Measurements from ENCODE around the gene STK24.

STK24 gene

DNA sequence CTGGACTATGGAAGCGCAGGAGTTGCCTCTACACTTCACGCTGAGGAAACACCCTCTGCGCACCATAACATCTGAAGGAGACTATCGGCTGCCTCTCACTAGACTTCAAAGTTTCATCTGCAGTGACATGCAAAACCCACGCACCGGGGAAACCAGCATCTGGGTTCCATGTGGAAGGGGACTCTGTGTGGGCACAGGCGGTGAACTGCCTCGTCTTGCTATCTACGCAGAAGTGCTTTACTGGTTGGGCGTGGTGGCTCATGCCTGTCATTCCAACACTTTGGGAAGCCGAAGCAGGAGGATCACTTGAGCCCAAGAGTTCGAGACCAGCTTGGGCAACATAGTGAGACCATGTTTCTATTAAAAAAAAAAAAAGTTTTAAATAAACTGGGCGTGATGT, 116.4 kb downstream of the STK24 start:
- TF ChIP-seq GLIS3 (CRISPR knock-in tag; IDR thresholded peaks at IDR 0.05) = no peak
- no peak for TF ChIP-seq ZC3H10 (CRISPR knock-in tag; IDR thresholded peaks at IDR 0.05)
- TF ChIP-seq ZNF8 (CRISPR knock-in tag; IDR thresholded peaks at IDR 0.05) = no peak
- no peak for TF ChIP-seq ARNTL (CRISPR knock-in tag; IDR thresholded peaks at IDR 0.05; ENCODE audit: borderline replicate concordance, low read depth)
- TF ChIP-seq RARB (CRISPR knock-in tag; IDR thresholded peaks at IDR 0.05) = no peak
- TF ChIP-seq ZNF565 (CRISPR knock-in tag; conservative IDR thresholded peaks at IDR 0.05; ENCODE audit: low read depth) = no peak
- no peak for TF ChIP-seq SNAI2 (CRISPR knock-in tag; IDR thresholded peaks at IDR 0.05)
- no peak for TF ChIP-seq CREB5 (CRISPR knock-in tag; IDR thresholded peaks at IDR 0.05; ENCODE audit: low read depth)
- no peak for TF ChIP-seq ISL1 (CRISPR knock-in tag; IDR thresholded peaks at IDR 0.05)
- no peak for ATAC-seq

- ATAC-seq = no peak
- no peak for TF ChIP-seq ZC3H10 (CRISPR knock-in tag; IDR thresholded peaks at IDR 0.05)
- no peak for TF ChIP-seq ZFP3 (CRISPR knock-in tag; IDR thresholded peaks at IDR 0.05)
- TF ChIP-seq, protein P1, sequence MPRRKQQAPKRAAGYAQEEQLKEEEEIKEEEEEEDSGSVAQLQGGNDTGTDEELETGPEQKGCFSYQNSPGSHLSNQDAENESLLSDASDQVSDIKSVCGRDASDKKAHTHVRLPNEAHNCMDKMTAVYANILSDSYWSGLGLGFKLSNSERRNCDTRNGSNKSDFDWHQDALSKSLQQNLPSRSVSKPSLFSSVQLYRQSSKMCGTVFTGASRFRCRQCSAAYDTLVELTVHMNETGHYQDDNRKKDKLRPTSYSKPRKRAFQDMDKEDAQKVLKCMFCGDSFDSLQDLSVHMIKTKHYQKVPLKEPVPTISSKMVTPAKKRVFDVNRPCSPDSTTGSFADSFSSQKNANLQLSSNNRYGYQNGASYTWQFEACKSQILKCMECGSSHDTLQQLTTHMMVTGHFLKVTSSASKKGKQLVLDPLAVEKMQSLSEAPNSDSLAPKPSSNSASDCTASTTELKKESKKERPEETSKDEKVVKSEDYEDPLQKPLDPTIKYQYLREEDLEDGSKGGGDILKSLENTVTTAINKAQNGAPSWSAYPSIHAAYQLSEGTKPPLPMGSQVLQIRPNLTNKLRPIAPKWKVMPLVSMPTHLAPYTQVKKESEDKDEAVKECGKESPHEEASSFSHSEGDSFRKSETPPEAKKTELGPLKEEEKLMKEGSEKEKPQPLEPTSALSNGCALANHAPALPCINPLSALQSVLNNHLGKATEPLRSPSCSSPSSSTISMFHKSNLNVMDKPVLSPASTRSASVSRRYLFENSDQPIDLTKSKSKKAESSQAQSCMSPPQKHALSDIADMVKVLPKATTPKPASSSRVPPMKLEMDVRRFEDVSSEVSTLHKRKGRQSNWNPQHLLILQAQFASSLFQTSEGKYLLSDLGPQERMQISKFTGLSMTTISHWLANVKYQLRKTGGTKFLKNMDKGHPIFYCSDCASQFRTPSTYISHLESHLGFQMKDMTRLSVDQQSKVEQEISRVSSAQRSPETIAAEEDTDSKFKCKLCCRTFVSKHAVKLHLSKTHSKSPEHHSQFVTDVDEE (CRISPR knock-in tag; IDR thresholded peaks at IDR 0.05) = no peak
- no peak for TF ChIP-seq ESRRG (CRISPR knock-in tag; IDR thresholded peaks at IDR 0.05)
- TF ChIP-seq CREB5 (CRISPR knock-in tag; IDR thresholded peaks at IDR 0.05; ENCODE audit: low read depth) = no peak
- TF ChIP-seq ZNF565 (CRISPR knock-in tag; conservative IDR thresholded peaks at IDR 0.05; ENCODE audit: low read depth) = no peak
- TF ChIP-seq ZNF8 (CRISPR knock-in tag; IDR thresholded peaks at IDR 0.05) = no peak
- no peak for TF ChIP-seq ZNF70 (CRISPR knock-in tag; IDR thresholded peaks at IDR 0.05)
- no peak for TF ChIP-seq PPARA (CRISPR knock-in tag; IDR thresholded peaks at IDR 0.05; ENCODE audit: borderline replicate concordance)
- TF ChIP-seq BACH2 (CRISPR knock-in tag; IDR thresholded peaks at IDR 0.05; ENCODE audit: borderline replicate concordance) = no peak
- TF ChIP-seq ARNTL (CRISPR knock-in tag; IDR thresholded peaks at IDR 0.05; ENCODE audit: borderline replicate concordance, low read depth) = no peak
- TF ChIP-seq OSR1 (CRISPR knock-in tag; IDR thresholded peaks at IDR 0.05) = no peak
- TF ChIP-seq, protein P2, sequence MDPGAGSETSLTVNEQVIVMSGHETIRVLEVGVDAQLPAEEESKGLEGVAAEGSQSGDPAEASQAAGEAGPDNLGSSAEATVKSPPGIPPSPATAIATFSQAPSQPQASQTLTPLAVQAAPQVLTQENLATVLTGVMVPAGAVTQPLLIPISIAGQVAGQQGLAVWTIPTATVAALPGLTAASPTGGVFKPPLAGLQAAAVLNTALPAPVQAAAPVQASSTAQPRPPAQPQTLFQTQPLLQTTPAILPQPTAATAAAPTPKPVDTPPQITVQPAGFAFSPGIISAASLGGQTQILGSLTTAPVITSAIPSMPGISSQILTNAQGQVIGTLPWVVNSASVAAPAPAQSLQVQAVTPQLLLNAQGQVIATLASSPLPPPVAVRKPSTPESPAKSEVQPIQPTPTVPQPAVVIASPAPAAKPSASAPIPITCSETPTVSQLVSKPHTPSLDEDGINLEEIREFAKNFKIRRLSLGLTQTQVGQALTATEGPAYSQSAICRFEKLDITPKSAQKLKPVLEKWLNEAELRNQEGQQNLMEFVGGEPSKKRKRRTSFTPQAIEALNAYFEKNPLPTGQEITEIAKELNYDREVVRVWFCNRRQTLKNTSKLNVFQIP (CRISPR knock-in tag; IDR thresholded peaks at IDR 0.05; ENCODE audit: borderline replicate concordance, low read depth) = no peak
- TF ChIP-seq ISL1 (CRISPR knock-in tag; IDR thresholded peaks at IDR 0.05) = no peak
- no peak for TF ChIP-seq CSDC2 (CRISPR knock-in tag; IDR thresholded peaks at IDR 0.05)
- no peak for TF ChIP-seq PATZ1 (CRISPR knock-in tag; IDR thresholded peaks at IDR 0.05; ENCODE audit: borderline replicate concordance)
- no peak for TF ChIP-seq RARB (CRISPR knock-in tag; IDR thresholded peaks at IDR 0.05)
- no peak for TF ChIP-seq GLIS3 (CRISPR knock-in tag; IDR thresholded peaks at IDR 0.05)
Observed at GRCh38 chr13:98459721-98460370, 117.1 kb downstream of the STK24 start.

GRCh38 chr13:98459171-98459681, 117.7 kb downstream of the STK24 start:
- no peak for ATAC-seq
- no peak for TF ChIP-seq RARB (CRISPR knock-in tag; IDR thresholded peaks at IDR 0.05)
- TF ChIP-seq TCF4 (CRISPR knock-in tag; IDR thresholded peaks at IDR 0.05; ENCODE audit: borderline replicate concordance) = no peak
